BJ (cell line): Measurements from ENCODE around the gene MICAL3. TPM values are rescaled to one million over a fixed set of nuclear protein-coding genes. Genes with fewer than 3 reads are reported as not detected.

Source experiments
- CTCF ChIA-PET: fragments of 350-600 bp; formaldehyde crosslinking; extraction: SDS; loops from one replicate; lab custom pipeline; 2021; ENCODE audit warnings: antibody characterized with exemption, inconsistent platforms; lab: Yijun Ruan, JAX
- POLR2A ChIA-PET: fragments of 300-600 bp; sonication (Branson Sonifier 250); formaldehyde crosslinking; extraction: SDS; loops from one replicate; lab custom pipeline; 2021; ENCODE audit warnings: antibody characterized with exemption; lab: Charles Lee
- DNase-seq: peaks from one replicate; pipeline ENCODE4 v3.0.0-alpha.2; 2011; ENCODE audit warnings: low read depth
- H3K27me3 ChIP-seq: 2 replicates; pipeline ENCODE4 v1.6.0; 2011; ENCODE audit warnings: low read length; ENCODE audit not compliant: control insufficient read depth, insufficient read depth
- H3K36me3 ChIP-seq: 2 replicates; pipeline ENCODE4 v1.5.1; 2011; ENCODE audit warnings: low read length; ENCODE audit not compliant: control insufficient read depth, insufficient read depth
- H3K4me3 ChIP-seq: 2 replicates; pipeline ENCODE4 v1.5.1; 2011; ENCODE audit warnings: low read depth, mild to moderate bottlenecking, control low read depth, low read length
- CTCF ChIP-seq: IDR thresholded peaks from 2 replicates; pipeline ENCODE4 v1.5.1; 2011; ENCODE audit warnings: low read depth, mild to moderate bottlenecking, control low read depth, inconsistent platforms, low read length, moderate library complexity; ENCODE audit not compliant: insufficient read depth
- polyA plus RNA-seq: library from polyadenylated mRNA; depleted of rRNA; stranded (reverse); fragments of >200 nt; gene quantifications from 2 replicates; pipeline ENCODE4 v1.2.3, GENCODE V29; 2011

Gene MICAL3
- polyA plus RNA-seq, 1 experiment = 16.4 TPM

- Histone ChIP-seq H3K4me3 (no peak overlapping the region), H3K27me3 (no peaks in the 10 kb centered on the region), H3K36me3 (peaks cover 18% of the 10 kb centered on the region)
- no peak for DNase-seq
- no peak for TF ChIP-seq CTCF
- POLR2A ChIA-PET = no interaction called here
- CTCF ChIA-PET = interaction anchor here (0.8 to 1.2 kb wide), 3 partner anchors 35 to 201 kb away, joined by 3 to 6 read pairs (median 3); no protein-coding TSS in a partner anchor
Observed at GRCh38 chr22:17875631-17876030, 148.7 kb downstream of the MICAL3 start.

GRCh38 chr22:17875156-17875555 is 149.2 kb downstream of the MICAL3 start:
- no peak for DNase-seq
- peaks cover 15% of the 10 kb centered on the region for H3K36me3 ChIP-seq
- ChIA-PET POLR2A (no interaction called here), CTCF (interaction anchor here (0.8 kb wide), 1 partner anchor 45 kb away, joined by 3 read pairs; no protein-coding TSS in a partner anchor)
- H3K27me3 ChIP-seq = no peaks in the 10 kb centered on the region
- no peak for TF ChIP-seq CTCF
- H3K4me3 ChIP-seq = no peak overlapping the region

- ChIA-PET POLR2A (no interaction called here), CTCF (no interaction called here)
- Histone ChIP-seq H3K36me3 (peaks cover 15% of the 10 kb centered on the region), H3K4me3 (no peak overlapping the region), H3K27me3 (no peaks in the 10 kb centered on the region)
- TF ChIP-seq CTCF = no peak
- DNase-seq = no peak
Observed at GRCh38 chr22:17874231-17874905, 150.0 kb downstream of the MICAL3 start.

- H3K4me3 ChIP-seq = no peak overlapping the region
- DNase-seq = no peak
- no peak for TF ChIP-seq CTCF
- ChIA-PET CTCF (interaction anchor here (0.8 kb wide), 1 partner anchor 44 kb away, joined by 3 read pairs; no protein-coding TSS in a partner anchor), POLR2A (no interaction called here)
- no peaks in the 10 kb centered on the region for H3K27me3 ChIP-seq
- H3K36me3 ChIP-seq = peaks cover 17% of the 10 kb centered on the region
Observed at GRCh38 chr22:17873804-17874203, 150.6 kb downstream of the MICAL3 start.

- no peak for DNase-seq
- Histone ChIP-seq H3K27me3 (no peaks in the 10 kb centered on the region), H3K36me3 (peaks cover 17% of the 10 kb centered on the region), H3K4me3 (no peak overlapping the region)
- ChIA-PET CTCF (interaction anchor here (0.8 kb wide), 1 partner anchor 43 kb away, joined by 3 read pairs; no protein-coding TSS in a partner anchor), POLR2A (no interaction called here)
- no peak for TF ChIP-seq CTCF
Observed at GRCh38 chr22:17873116-17873515, 151.2 kb downstream of the MICAL3 start.
